Activated CD4-positive, alpha-beta T cell treated with anti-CD3 and anti-CD28 coated beads, Interleukin-2, amount 50 U/mL, for 48 hours (primary cell): ENCODE measurements around the gene SUZ12.
"Not testable (repeated sequence)": the region's sequence is repeated elsewhere in the genome, so short reads cannot be mapped to it uniquely, and the experiment has no call there.

Experiments used
- DNase-seq, 2 experiments: peaks; one replicate each; pipeline ENCODE4 v3.0.0-alpha.2; 2020

SUZ12 gene

GRCh38 chr17:31936615-31937609 lies at the start of gene SUZ12:
Gene SUZ12, plus strand, starts transcription at chr17:31937007. Its CDS starts 240 bp downstream, at chr17:31937247.
- peak; percentile 83 to 87 for DNase-seq

GRCh38 chr17:31888124-31888523 lies 48.7 kb upstream of the SUZ12 start:
- no peak for DNase-seq

- no peak for DNase-seq
Measured at GRCh38 chr17:31900877-31901276, 35.9 kb upstream of the SUZ12 start.

GRCh38 chr17:31902693-31903092 lies 34.1 kb upstream of the SUZ12 start:
- DNase-seq, result no peak

GRCh38 chr17:31903401-31903800 lies 33.4 kb upstream of the SUZ12 start:
- no peak for DNase-seq

- DNase-seq, result no peak
Measured at GRCh38 chr17:31907342-31907962, 29.4 kb upstream of the SUZ12 start.

GRCh38 chr17:31908386-31908785 lies 28.4 kb upstream of the SUZ12 start:
- DNase-seq, result no peak

GRCh38 chr17:31912705-31913104 lies 24.1 kb upstream of the SUZ12 start:
- DNase-seq, result not testable (repeated sequence)

GRCh38 chr17:31915456-31916100 lies 21.2 kb upstream of the SUZ12 start:
- no peak for DNase-seq

GRCh38 chr17:31916491-31917064 lies 20.2 kb upstream of the SUZ12 start:
- DNase-seq, result no peak

GRCh38 chr17:31917065-31917529 lies 19.7 kb upstream of the SUZ12 start:
- no peak for DNase-seq

- not testable (repeated sequence) for DNase-seq
Measured at GRCh38 chr17:31917721-31918120, 19.1 kb upstream of the SUZ12 start.

- no peak for DNase-seq
Measured at GRCh38 chr17:31918701-31919128, 18.1 kb upstream of the SUZ12 start.

GRCh38 chr17:31919802-31920525 lies 16.8 kb upstream of the SUZ12 start:
- peak; percentile 34 to 40 for DNase-seq

- peak in 1 of 2 experiments; percentile 26 for DNase-seq
Measured at GRCh38 chr17:31926100-31926729, 10.6 kb upstream of the SUZ12 start.

- DNase-seq, result no peak
Measured at GRCh38 chr17:31931756-31932155, 5.1 kb upstream of the SUZ12 start.

- DNase-seq, result no peak
Measured at GRCh38 chr17:31935512-31935911, 1.3 kb upstream of the SUZ12 start.

GRCh38 chr17:31937926-31938641 lies 1.3 kb downstream of the SUZ12 start:
- DNase-seq, result not testable (repeated sequence)

- DNase-seq, result not testable (repeated sequence)
Measured at GRCh38 chr17:31941916-31942315, 5.1 kb downstream of the SUZ12 start.

- not testable (repeated sequence) for DNase-seq
Measured at GRCh38 chr17:31942396-31942795, 5.6 kb downstream of the SUZ12 start.

GRCh38 chr17:31951953-31952352 lies 15.1 kb downstream of the SUZ12 start:
- DNase-seq, result not testable (repeated sequence)
